ENCODE measurements around the gene FCAR. TPM values are rescaled to one million over a fixed set of nuclear protein-coding genes. Genes with fewer than 3 reads are reported as not detected.
"Not testable (repeated sequence)": the region's sequence is repeated elsewhere in the genome, so short reads cannot be mapped to it uniquely, and the experiment has no call there.

Gene FCAR
- not detected for total RNA-seq

DNA sequence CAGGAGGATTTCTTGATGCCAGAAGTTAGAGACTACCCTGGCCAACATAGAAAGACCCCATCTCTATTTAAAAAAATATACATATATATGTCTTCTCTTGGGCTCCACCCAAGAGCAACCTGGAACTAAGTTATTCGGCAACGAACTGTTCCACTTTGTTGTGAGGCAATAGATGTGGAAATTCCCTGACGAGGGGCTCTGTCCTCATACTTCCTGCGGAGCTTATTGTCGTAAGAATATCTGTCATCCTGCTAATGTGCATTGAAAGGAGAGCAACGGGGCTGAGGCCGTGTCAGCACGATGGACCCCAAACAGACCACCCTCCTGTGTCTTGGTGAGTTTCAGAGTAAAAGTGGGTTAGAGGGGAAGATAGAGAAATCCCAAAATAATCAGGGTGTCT lies at the start of gene FCAR:
TSS of gene FCAR (plus strand) at position 246 of the 400 bp plus-strand sequence. CDS start at position 301, 55 bp downstream.
- H3K4me1 Mint-ChIP-seq = no peaks in the 10 kb centered on the region
- H3K27me3 Mint-ChIP-seq = peaks cover 8% of the 10 kb centered on the region
- no peaks in the 10 kb centered on the region for H3K9me3 Mint-ChIP-seq
- H3K36me3 Mint-ChIP-seq = no peaks in the 10 kb centered on the region
- H3K4me3 Mint-ChIP-seq = no peak within 1 kb of the TSS
- DNase-seq = no peak
- H3K27ac Mint-ChIP-seq = no peak within 1 kb of the TSS

DNA sequence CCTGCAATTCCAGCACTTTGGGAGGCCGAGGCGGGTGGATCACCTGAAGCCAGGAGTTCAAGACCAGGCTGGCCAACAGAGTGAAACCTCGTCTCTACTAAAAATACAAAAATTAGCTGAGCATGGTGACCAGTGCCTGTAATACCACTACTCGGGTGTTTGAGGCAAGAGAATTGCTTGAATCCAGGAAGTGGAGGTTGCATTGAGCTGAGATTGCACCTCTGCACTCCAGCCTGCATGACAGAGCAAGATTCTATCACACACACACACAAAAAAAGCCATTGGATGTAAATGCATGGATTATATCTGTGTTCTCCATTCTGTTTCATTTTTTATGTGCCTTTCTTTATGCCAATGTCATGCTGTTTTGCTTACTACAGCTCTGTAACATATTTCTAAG lies 49.6 kb upstream of the FCAR start:
- H3K27me3 Mint-ChIP-seq = peaks cover 13% of the 10 kb centered on the region
- not testable (repeated sequence) for H3K27ac Mint-ChIP-seq, H3K4me1 Mint-ChIP-seq, H3K9me3 Mint-ChIP-seq, H3K4me3 Mint-ChIP-seq, H3K36me3 Mint-ChIP-seq, DNase-seq

DNA sequence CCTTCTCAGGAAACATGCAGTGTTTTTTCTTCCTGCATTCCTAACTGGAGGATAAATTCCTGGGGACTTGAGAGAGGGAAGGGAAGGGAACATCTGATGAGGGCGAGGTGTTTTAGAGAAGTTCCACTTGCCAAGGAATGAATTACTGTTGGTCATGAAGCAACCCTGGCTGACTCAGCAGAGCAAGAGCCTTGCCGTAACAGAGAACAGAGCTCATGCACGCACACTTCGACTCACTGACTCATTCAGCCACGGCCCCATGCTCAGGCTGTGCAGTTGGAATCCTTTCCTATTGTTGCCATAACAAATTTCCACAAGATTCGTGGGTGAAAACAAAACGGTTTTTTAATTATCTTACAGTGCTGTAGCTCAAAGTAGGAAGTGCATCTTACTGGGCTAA lies 48.7 kb upstream of the FCAR start:
- H3K4me1 Mint-ChIP-seq, DNase-seq, H3K9me3 Mint-ChIP-seq, H3K27ac Mint-ChIP-seq, H3K4me3 Mint-ChIP-seq, H3K36me3 Mint-ChIP-seq: not testable (repeated sequence)
- peaks cover 12% of the 10 kb centered on the region for H3K27me3 Mint-ChIP-seq

DNA sequence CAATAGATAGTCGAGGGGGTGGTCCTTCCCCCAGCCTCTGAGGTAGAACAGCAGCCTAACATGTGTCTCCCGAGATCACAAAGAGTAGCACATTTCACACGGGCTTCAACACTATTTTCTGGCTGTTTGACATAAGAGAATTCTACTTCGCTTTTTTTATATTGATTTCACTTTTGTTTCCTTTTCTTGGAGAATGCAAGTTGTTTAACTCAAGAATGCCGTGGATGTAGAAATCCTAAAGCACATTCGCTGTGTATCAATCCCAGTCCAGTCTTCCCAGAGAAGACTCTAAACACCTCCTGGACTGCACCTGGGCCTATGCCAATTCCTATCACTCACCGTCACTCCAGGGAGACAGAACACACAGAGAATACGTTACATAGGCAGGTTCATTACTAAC lies 46.0 kb upstream of the FCAR start:
- not testable (repeated sequence) for H3K9me3 Mint-ChIP-seq, H3K27ac Mint-ChIP-seq, H3K4me3 Mint-ChIP-seq, H3K36me3 Mint-ChIP-seq, H3K4me1 Mint-ChIP-seq, DNase-seq
- peaks cover 12% of the 10 kb centered on the region for H3K27me3 Mint-ChIP-seq

DNA sequence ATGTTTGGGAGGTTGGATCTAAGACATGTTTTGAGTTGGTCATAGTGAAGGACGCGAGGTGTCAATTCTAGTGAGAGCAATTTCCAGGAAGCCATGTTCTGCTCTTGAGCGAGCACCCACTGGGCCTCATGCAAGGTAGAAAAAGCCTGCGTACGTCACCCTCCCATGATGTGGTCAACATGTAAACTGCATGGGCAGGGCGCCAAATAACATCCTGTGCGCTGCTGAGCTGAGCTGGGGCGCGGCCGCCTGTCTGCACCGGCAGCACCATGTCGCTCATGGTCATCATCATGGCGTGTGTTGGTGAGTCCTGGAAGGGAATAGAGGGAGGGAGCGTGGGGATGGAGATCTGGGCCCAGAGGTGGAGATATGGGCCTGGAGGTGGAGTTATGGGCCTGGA lies 41.5 kb upstream of the FCAR start, which contains the start of gene KIR2DS4:
TSS of gene KIR2DS4 (plus strand) at position 181 of the 400 bp plus-strand sequence.
- not testable (repeated sequence) for DNase-seq, H3K27me3 Mint-ChIP-seq, H3K36me3 Mint-ChIP-seq, H3K4me1 Mint-ChIP-seq, H3K4me3 Mint-ChIP-seq, H3K27ac Mint-ChIP-seq, H3K9me3 Mint-ChIP-seq

DNA sequence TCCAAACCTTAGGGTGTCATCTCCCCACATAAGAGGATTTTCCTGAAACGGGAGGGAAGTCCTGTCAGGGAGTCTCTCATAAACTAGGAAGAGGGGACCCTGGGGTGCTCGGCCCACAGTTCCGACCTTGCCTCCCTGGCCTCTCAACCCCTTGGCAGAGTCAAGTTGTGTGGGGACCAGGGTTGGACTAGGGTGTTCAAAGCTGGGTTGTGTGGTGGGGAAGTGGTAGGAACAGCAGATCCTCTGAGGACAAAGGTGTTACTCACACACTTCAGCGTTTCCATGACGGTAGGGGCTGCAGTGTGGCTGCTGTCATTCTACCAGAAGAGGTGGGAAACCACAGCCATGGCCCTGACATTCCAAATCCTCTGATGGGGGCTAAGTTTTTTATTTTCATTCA lies 38.9 kb upstream of the FCAR start:
- H3K27ac Mint-ChIP-seq, H3K36me3 Mint-ChIP-seq, H3K4me1 Mint-ChIP-seq: not testable (repeated sequence)

DNA sequence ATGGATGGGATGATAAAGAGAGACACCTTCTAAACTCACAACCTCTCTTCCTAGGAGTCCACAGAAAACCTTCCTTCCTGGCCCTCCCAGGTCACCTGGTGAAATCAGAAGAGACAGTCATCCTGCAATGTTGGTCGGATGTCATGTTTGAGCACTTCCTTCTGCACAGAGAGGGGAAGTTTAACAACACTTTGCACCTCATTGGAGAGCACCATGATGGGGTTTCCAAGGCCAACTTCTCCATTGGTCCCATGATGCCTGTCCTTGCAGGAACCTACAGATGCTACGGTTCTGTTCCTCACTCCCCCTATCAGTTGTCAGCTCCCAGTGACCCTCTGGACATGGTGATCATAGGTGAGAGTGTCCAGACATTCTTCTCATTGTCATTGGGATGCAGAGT lies 36.5 kb upstream of the FCAR start:
- H3K4me1 Mint-ChIP-seq, H3K36me3 Mint-ChIP-seq, H3K4me3 Mint-ChIP-seq, H3K27ac Mint-ChIP-seq, H3K27me3 Mint-ChIP-seq, DNase-seq, H3K9me3 Mint-ChIP-seq: not testable (repeated sequence)

More for the DNA sequence above, 38.9 kb upstream of the FCAR start:
- H3K9me3 Mint-ChIP-seq, H3K27me3 Mint-ChIP-seq, H3K4me3 Mint-ChIP-seq, DNase-seq: not testable (repeated sequence)

DNA sequence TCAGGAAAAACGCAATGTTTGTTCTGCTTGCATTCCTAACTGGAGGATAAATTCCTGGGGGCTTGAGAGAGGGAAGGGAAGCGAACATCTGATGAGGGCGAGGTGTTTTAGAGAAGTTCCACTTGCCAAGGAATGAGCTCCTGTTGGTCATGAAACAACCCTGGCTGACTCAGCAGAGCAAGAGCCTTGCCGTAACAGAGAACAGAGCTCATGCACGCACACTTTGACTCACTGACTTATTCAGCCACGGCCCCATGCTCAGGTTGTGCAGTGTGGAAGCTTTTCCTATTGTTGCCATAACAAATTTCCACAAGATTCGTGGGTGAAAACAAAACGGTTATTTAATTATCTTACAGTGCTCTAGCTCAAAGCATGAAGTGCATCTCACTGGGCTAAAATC lies 30.9 kb upstream of the FCAR start:
- not testable (repeated sequence) for H3K4me3 Mint-ChIP-seq, H3K27ac Mint-ChIP-seq, H3K9me3 Mint-ChIP-seq, H3K4me1 Mint-ChIP-seq, H3K36me3 Mint-ChIP-seq, DNase-seq, H3K27me3 Mint-ChIP-seq

DNA sequence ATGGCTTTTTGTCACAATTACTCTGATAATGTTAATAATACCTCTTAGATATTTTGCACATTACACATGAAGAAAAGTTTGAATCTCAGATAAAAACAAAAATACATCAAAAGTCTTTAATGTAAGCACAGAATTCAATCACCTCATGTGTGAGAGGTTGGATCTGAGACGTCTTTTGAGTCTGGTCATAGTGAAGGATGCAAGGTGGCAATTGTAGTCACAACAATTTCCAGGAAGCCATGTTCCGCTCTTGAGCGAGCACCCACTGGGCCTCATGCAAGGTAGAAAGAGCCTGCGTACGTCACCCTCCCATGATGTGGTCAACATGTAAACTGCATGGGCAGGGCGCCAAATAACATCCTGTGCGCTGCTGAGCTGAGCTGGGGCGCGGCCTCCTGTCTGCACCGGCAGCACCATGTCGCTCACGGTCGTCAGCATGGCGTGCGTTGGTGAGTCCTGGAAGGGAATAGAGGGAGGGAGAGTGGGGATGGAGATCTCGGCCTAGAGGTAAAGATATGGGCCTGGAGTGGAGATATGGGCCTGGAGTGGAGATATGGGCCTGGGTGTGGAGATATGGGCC lies 23.9 kb upstream of the FCAR start, which contains the start of gene KIR3DL2:
TSS of gene KIR3DL2 (plus strand) at position 383 of the 580 bp plus-strand sequence. CDS start at position 416, 33 bp downstream.
- not testable (repeated sequence) for DNase-seq, H3K4me3 Mint-ChIP-seq, H3K4me1 Mint-ChIP-seq, H3K9me3 Mint-ChIP-seq, H3K36me3 Mint-ChIP-seq, H3K27ac Mint-ChIP-seq
- peaks cover 10% of the 10 kb centered on the region for H3K27me3 Mint-ChIP-seq

DNA sequence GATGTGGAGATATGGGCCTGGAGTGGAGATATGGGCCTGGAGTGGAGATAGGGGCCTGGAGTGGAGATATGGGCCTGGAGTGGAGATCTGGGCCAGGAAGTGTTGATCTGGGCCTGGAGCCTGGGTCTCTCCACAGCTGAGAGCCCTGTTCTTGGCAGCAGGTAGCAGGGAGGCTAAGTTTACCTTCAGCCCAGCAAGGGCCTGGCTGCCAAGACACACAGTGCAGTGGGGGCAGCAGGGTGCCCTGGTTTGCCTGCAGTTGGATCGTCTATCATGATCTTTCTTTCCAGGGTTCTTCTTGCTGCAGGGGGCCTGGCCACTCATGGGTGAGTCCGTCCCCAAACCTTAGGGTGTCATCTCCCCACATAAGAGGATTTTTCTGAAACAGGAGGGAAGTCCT lies 23.1 kb upstream of the FCAR start:
- Mint-ChIP-seq H3K4me1 (no peaks in the 10 kb centered on the region), H3K9me3 (peaks cover 2% of the 10 kb centered on the region), H3K36me3 (no peaks in the 10 kb centered on the region), H3K27ac (no peak overlapping the region), H3K27me3 (peaks cover 10% of the 10 kb centered on the region), H3K4me3 (no peak overlapping the region)
- no peak for DNase-seq

DNA sequence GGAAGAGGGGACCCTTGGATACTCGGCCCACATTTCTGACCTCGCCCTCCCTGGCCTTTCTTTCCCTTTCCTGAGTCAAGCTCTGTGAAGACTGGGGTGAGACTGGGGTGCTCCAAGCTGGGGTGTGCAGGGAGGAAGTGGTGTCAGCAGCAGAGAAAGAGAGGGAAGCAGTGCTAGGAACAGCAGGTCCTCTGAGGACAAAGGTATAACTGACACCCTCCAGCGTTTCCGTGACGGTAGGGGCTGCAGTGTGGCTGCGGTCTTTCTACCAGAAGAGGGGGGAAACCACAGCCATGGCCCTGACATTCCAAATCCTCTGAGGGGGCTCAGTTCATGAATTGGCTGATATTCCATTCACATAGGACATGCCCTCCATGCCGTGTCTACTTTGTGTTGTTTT lies 22.7 kb upstream of the FCAR start:
- Mint-ChIP-seq H3K27ac (no peak overlapping the region), H3K9me3 (peaks cover 2% of the 10 kb centered on the region), H3K4me1 (no peaks in the 10 kb centered on the region), H3K36me3 (no peaks in the 10 kb centered on the region), H3K4me3 (no peak overlapping the region), H3K27me3 (peaks cover 10% of the 10 kb centered on the region)
- no peak for DNase-seq

DNA sequence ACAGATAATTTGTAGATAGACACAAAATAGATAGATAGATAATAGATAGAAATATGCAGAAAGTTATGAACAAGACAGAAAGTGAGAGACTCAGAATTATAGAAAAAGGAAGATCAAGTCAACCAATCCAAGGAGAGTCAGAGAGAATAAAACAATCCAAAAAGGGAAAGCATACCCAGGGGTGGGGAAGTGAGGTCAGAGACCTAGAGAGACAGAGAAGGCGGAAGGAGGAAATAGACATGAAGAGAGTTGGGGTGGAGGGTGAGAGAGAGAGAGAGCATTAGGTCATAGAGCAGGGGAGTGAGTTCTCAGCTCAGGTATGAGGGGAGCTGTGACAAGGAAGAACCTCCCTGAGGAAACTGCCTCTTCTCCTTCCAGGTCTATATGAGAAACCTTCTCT lies 18.8 kb upstream of the FCAR start:
- DNase-seq, H3K4me1 Mint-ChIP-seq, H3K4me3 Mint-ChIP-seq, H3K9me3 Mint-ChIP-seq, H3K27ac Mint-ChIP-seq, H3K36me3 Mint-ChIP-seq: not testable (repeated sequence)
- peaks cover 16% of the 10 kb centered on the region for H3K27me3 Mint-ChIP-seq

DNA sequence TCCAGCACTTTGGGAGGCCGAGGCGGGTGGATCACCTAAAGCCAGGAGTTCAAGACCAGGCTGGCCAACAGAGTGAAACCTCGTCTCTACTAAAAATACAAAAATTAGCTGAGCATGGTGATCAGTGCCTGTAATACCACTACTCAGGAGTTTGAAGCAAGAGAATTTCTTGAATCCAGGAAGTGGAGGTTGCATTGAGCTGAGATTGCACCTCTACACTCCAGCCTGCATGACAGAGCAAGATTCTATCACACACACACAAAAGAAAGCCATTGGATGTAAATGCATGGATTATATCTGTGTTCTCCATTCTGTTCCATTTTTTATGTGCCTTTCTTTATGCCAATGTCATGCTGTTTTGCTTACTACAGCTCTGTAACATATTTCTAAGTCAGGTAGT lies 15.6 kb upstream of the FCAR start:
- H3K4me1 Mint-ChIP-seq, H3K4me3 Mint-ChIP-seq, H3K36me3 Mint-ChIP-seq, H3K9me3 Mint-ChIP-seq, DNase-seq, H3K27ac Mint-ChIP-seq: not testable (repeated sequence)
- peaks cover 16% of the 10 kb centered on the region for H3K27me3 Mint-ChIP-seq

DNA sequence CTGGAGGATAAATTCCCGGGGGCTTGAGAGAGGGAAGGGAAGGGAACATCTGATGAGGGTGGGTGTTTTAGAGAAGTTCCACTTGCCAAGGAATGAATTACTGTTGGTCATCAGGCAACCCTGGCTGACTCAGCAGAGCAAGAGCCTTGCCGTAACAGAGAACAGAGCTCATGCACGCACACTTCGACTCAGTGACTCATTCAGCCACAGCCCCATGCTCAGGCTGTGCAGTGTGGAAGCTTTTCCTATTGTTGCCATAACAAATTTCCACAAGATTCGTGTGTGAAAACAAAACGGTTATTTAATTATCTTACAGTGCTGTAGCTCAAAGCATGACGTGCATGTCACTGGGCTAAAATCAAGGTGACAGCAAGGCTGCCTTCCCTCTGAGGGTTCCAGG lies 14.6 kb upstream of the FCAR start:
- H3K4me3 Mint-ChIP-seq, H3K27ac Mint-ChIP-seq, DNase-seq, H3K4me1 Mint-ChIP-seq, H3K36me3 Mint-ChIP-seq, H3K9me3 Mint-ChIP-seq: not testable (repeated sequence)
- peaks cover 15% of the 10 kb centered on the region for H3K27me3 Mint-ChIP-seq

DNA sequence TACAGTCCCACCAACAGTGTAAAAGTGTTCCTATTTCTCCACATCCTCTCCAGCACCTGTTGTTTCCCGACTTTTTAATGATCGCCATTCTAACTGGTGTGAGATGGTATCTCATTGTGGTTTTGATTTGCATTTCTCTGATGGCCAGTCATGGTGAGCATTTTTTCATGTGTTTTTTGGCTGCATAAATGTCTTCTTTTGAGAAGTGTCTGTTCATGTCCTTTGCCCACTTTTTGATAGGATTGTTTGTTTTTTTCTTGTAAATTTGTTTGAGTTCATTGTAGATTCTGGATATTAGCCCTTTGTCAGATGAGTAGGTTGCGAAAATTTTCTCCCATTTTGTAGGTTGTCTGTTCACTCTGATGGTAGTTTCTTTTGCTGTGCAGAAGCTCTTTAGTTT lies 10.6 kb upstream of the FCAR start:
- H3K4me1 Mint-ChIP-seq, DNase-seq, H3K27ac Mint-ChIP-seq, H3K36me3 Mint-ChIP-seq, H3K4me3 Mint-ChIP-seq, H3K9me3 Mint-ChIP-seq: not testable (repeated sequence)
- H3K27me3 Mint-ChIP-seq = peaks cover 33% of the 10 kb centered on the region

DNA sequence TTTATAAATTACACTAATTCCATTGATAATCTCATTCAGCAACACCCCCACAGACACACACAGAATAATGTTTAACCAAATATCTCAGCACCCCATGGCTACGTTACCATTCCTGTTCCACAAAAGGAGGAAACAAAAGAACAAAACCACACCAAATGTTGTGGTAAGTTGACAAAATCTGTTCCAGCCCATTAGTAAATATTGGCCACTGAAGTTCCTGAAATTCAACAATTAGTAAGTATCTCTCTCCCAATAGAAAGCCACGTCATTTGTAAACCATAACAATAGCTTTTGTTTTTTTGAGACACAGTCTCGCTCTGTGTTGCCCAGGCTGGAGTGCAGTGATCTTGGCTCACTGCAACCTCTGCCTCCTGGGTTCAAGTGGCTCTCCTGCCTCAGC lies 2.3 kb upstream of the FCAR start:
- Mint-ChIP-seq H3K9me3 (peaks cover 2% of the 10 kb centered on the region), H3K4me3 (no peak overlapping the region), H3K27ac (no peak overlapping the region), H3K27me3 (peaks cover 21% of the 10 kb centered on the region), H3K4me1 (no peaks in the 10 kb centered on the region), H3K36me3 (no peaks in the 10 kb centered on the region)
- no peak for DNase-seq

DNA sequence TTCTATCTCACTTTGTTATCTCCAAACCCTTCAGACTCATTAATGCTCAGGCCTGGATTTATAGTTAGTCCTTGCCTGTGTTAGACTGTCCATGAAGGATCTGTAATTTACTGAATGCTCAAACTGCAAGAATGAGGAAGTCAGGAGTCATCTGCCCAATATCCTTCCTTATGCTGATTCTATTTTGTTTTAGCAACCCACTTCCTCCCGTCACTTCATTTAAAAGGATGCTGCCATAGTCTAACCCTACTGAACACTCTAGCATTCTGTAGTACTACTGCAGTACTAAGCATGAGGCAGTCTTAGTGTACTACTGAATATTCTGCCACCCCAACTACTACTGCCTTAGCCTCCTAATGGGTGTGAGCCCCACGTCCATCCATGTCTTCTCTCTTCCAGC lies 1.5 kb downstream of the FCAR start:
- H3K27ac Mint-ChIP-seq = no peak overlapping the region
- no peaks in the 10 kb centered on the region for H3K36me3 Mint-ChIP-seq
- peaks cover 23% of the 10 kb centered on the region for H3K27me3 Mint-ChIP-seq
- H3K4me1 Mint-ChIP-seq = no peaks in the 10 kb centered on the region
- DNase-seq = no peak
- H3K9me3 Mint-ChIP-seq = no peaks in the 10 kb centered on the region
- no peak overlapping the region for H3K4me3 Mint-ChIP-seq
